Mesodermal cell (in vitro differentiated cells): ENCODE results near the gene AP5Z1.

ENCODE experiments used
- H3K27ac ChIP-seq: 2 replicates; pipeline ENCODE4 v1.7.0; 2013; ENCODE audit warnings: mild to moderate bottlenecking, low read depth, low read length, moderate library complexity; ENCODE audit not compliant: severe bottlenecking
- H3K36me3 ChIP-seq: 2 replicates; pipeline ENCODE4 v1.7.1; 2013; ENCODE audit warnings: mild to moderate bottlenecking, low read length, moderate library complexity; ENCODE audit not compliant: control insufficient read depth, insufficient read depth
- H3K4me1 ChIP-seq: one replicate; pipeline ENCODE4 v1.7.1; 2013; ENCODE audit warnings: mild to moderate bottlenecking, low read length; ENCODE audit not compliant: insufficient read depth, control insufficient read depth, poor library complexity, severe bottlenecking
- H3K4me3 ChIP-seq: 2 replicates; pipeline ENCODE4 v1.7.0; 2013; ENCODE audit warnings: low read length, control low read depth, mild to moderate bottlenecking; ENCODE audit not compliant: insufficient read depth, poor library complexity, severe bottlenecking; ENCODE audit errors: extremely low read depth
- H3K9me3 ChIP-seq: 2 replicates; pipeline ENCODE4 v1.7.1; 2013; ENCODE audit warnings: mild to moderate bottlenecking, low read length, moderate library complexity; ENCODE audit not compliant: control insufficient read depth
- WGBS, 2 experiments: methylation state at CpG; one replicate each; pipeline ENCODE4 v1.1.5; 2013; ENCODE audit warnings: missing lambda C conversion rate in 2 of 2; ENCODE audit not compliant: insufficient coverage in 2 of 2; 5-methylcytosine and 5-hydroxymethylcytosine counted together

Gene AP5Z1

DNA sequence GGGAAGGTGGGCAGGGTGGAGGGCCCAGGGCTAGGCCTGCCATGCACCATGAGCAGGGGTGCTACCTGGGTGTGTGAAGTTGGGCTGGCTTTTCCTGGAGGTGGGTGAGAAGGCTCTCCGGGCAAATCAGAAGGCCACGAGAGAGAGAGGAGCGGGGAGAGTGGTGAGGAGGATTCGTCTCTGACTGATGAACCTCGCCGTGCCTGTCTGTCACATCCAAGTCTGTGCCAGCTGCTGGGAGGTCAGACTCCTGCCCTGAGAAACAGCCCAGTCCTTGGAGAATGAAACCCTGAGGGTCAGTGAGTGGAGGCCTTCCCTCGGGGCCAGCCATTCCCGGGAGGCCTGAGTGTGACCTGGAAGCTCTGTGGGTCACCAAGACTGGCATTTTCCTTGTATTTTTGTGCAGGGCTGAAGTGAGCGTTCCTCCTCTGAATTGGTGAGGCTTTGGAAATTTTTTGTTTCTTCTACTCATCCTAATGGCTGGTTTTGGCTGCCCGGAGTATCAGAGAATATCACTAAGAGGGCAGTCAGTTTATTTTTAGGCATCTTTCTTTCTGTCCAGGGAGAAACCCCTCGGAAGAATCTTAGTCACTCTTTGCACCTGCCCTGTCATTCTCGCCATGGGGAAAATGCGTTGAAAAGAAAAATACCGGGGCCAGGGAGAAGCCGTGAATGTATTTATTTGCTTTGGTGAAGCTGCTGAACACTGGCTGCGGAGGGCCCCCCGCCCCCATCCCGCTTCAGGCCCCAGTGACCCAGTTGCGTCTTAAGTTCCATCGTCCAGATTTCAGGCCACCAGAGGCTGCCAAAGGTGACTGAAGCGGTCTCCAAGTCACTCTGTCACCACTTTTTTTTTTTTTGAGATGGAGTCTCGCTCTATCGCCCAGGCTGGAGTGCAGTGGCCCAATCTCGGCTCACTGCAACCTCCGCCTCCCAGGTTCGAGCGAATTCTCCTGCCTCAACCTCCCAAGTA, 6.5 kb upstream of the AP5Z1 start:
- Histone ChIP-seq H3K36me3 (peaks cover 57% of the 10 kb centered on the region), H3K9me3 (no peaks in the 10 kb centered on the region), H3K27ac (no peak overlapping the region), H3K4me3 (no peak overlapping the region), H3K4me1 (no peaks in the 10 kb centered on the region)
- 93% methylated on average over 19 to 23 of the region's 27 CpGs for WGBS, 2 experiments

DNA sequence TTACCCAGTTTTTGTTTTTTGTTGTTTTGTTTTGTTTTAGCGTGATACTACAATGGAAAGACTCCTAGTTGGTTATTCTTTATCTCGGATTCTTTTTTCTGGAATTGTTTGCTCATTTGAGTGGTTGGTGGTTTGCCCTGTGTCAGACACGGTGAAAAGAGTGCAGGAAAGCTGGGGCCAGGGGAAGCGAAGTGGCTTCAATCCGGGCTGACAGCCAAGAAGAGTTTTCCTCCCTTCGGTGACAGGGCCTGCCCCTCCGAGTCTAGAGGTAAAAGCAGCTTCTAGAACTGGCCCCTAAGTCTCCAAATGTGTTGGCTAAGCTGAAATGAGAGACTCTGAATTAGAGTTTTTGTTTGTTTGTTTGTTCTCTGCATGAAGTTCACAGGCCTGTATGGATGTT, 5.7 kb upstream of the AP5Z1 start:
- Histone ChIP-seq H3K4me1 (peaks cover 4% of the 10 kb centered on the region), H3K27ac (no peak overlapping the region), H3K9me3 (no peaks in the 10 kb centered on the region), H3K36me3 (peaks cover 49% of the 10 kb centered on the region), H3K4me3 (no peak overlapping the region)
- WGBS, 2 experiments: 87 to 93% methylated on average over 7 of the region's 7 CpGs

DNA sequence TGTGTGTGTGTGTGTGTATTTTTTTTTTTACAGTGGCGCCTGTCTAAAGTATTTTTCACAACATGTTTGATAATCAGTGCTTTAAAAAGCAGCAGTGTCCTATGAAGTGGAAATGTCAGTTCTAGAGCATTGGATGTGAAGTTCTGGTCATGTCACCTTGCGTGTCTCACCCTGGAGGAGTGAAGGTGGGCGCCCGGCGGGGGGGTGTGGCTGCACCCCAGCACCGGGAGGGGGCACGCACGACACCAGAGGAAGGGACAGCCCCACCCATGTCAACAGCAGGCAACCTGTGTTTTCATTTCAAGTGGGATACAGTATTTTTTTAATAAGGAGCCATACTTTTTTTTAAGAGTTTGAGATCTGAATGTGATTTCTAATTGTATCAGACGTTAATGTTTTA, 4.5 kb upstream of the AP5Z1 start:
- H3K4me1 ChIP-seq: peaks cover 4% of the 10 kb centered on the region
- H3K4me3 ChIP-seq: no peak overlapping the region
- peaks cover 39% of the 10 kb centered on the region for H3K36me3 ChIP-seq
- 100% methylated on average over 2 to 4 of the region's 9 CpGs for WGBS, 2 experiments
- no peak overlapping the region for H3K27ac ChIP-seq
- H3K9me3 ChIP-seq: no peaks in the 10 kb centered on the region

DNA sequence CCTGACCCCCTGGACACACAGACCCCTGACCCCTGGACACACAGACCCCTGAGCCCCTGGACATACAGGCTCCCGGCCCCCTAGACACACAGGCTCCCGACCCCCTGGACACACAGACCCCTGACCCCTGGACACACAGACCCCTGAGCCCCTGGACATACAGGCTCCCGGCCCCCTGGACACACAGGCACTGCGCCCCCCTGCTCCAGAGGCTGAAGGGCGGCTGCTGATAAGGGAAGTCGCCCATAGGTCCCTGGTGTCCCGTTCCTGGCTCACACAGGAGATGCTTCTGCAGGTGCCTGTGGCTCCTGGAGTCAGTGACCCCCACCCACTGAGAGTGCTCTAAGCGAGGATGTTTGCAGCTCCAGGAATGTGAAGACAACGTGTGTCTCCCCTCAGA, 3.7 kb upstream of the AP5Z1 start:
- 91 to 93% methylated on average over 6 to 8 of the region's 9 CpGs for WGBS, 2 experiments
- Histone ChIP-seq H3K36me3 (peaks cover 32% of the 10 kb centered on the region), H3K4me1 (peaks cover 4% of the 10 kb centered on the region)

DNA sequence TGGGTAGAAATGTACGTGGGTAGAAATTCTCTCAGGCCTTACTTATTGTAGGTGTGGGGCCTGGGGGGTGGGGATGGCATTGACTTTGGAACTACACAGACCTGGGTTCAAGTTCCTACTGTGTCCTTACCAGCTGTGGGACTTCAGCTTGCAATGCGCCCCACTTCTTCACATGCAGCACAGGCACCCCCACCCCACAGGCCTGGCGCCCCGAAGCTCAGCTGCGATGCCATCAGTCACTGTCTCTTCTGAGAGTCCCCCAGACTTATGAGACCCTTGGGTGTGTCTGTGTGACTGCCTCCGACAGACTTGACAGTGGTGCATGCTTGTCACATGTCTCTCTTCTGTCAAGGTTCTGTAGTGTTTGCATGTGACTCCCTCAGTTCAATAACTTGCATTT, 3.1 kb upstream of the AP5Z1 start:
- H3K27ac ChIP-seq: no peak overlapping the region
- WGBS, 2 experiments: 95 to 96% methylated on average over 5 of the region's 6 CpGs
- peaks cover 4% of the 10 kb centered on the region for H3K4me1 ChIP-seq
- H3K9me3 ChIP-seq: no peaks in the 10 kb centered on the region
- H3K36me3 ChIP-seq: peaks cover 31% of the 10 kb centered on the region
- H3K4me3 ChIP-seq: no peak overlapping the region

More for the DNA sequence above, 3.7 kb upstream of the AP5Z1 start:
- H3K9me3 ChIP-seq: no peaks in the 10 kb centered on the region
- H3K4me3 ChIP-seq: no peak overlapping the region
- H3K27ac ChIP-seq: no peak overlapping the region

DNA sequence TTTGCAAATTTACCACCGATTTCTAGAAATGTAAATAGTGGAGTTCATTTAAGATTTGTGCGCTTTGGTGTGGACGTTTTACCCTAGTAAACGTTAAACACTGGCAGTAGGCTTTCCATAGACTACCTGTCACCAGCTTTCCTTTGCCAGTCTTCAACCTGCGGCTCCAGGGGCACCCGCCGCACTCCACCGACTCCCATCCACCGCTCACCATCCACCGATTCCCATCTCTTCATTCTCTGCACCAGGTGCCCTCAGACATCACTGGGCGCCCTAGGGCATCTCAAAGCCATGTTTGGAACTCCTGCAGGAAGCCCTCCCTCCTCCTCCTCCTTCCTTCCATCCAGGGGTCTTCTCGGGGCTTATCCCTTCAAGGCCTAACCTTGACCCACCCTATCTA, 1.4 kb upstream of the AP5Z1 start:
- peaks cover 25% of the 10 kb centered on the region for H3K36me3 ChIP-seq
- H3K4me1 ChIP-seq: peaks cover 4% of the 10 kb centered on the region
- 94 to 95% methylated on average over 9 to 11 of the region's 12 CpGs for WGBS, 2 experiments
- H3K27ac ChIP-seq: no peak overlapping the region
- no peak overlapping the region for H3K4me3 ChIP-seq
- H3K9me3 ChIP-seq: no peaks in the 10 kb centered on the region

DNA sequence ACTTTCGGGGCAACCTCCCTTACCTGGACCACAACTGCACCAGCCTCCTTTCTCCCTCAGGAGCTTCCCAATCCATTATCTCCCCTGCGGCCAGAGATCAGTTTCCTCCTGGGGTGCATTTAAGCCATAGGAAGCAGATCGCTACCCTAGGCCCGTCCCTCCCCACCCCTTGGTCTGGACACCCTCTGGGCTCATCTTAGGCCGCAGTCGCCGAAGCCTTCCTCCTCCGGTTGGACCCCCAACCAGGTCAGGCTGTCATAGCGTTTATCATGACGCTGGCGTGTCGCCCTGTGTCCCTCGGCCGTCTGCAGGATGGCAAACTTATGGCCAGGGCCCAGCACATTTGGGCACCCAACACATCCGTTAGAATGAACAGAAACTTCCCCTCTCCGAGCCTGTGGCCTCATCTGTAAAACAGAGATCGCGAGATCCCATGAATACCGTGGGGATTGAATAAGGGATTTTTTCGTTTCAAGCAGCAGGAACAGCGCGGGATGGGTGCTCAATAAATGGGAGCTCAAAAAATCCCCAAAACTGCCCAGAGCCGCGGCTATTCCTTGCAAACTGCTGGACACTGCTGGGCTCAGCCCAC, 669 bp upstream of the AP5Z1 start:
- Histone ChIP-seq H3K9me3 (no peaks in the 10 kb centered on the region), H3K27ac (peak overlapping the region; percentile 92), H3K4me3 (peak overlapping the region; percentile 97), H3K4me1 (peaks cover 4% of the 10 kb centered on the region), H3K36me3 (peaks cover 22% of the 10 kb centered on the region)
- WGBS, 2 experiments: 48 to 53% methylated on average over 19 to 21 of the region's 24 CpGs

DNA sequence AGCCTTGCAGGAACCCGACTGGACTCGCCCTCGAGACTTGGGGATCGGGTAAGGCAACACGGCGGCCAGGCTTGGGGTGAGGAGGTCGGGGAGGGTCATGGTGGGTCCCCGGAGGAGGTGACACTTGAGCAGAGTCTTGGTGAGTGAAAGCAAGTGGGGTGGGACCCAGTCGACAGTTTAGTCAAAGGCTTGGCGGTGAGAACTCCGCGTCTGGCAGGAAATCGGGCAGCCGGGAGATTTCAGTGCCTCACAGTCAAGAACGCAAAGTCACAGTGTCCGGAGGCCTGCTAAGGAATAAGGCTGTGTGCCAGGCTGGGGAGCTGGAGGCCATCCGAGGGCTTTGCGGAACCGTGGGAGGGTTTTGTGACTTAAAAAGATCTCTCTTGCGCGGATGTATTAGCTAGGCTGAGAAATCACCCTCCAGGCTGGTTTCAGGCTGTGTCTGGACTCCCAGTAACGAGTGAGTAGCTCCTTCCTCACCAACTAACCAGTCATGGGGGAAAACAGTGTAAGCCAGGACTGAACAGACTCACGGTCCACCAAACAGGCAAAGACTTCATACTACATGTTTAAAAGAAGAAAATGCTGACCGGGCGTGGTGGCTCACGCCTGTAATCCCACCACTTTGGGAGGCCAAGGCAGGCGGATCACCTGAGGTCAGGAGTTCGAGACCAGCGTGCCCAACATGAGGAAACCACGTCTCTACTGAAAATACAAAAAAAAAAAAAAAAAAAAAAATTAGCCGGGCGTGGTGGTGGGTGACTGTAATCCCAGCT, 613 bp downstream of the AP5Z1 start:
- WGBS, 2 experiments: 20 to 23% methylated on average over 20 to 24 of the region's 32 CpGs
- Histone ChIP-seq H3K27ac (peak overlapping the region; percentile 92), H3K4me3 (peak overlapping the region; percentile 97), H3K4me1 (peaks cover 4% of the 10 kb centered on the region), H3K36me3 (peaks cover 31% of the 10 kb centered on the region), H3K9me3 (no peaks in the 10 kb centered on the region)

DNA sequence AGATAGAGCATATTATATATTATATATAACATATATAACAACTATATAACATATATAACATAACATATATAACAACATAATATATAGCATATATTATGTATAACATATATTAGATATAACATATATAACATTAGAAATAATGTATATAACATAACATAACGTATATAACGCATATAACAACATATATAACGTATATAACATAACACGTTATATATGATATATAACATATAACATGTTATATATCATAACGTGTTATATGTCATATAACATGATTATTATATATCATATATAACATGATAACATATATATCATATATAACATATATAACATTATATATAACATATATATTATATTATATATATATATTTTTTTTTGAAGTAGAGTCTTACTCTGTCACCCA, 3.7 kb downstream of the AP5Z1 start:
- Histone ChIP-seq H3K9me3 (no peaks in the 10 kb centered on the region), H3K4me1 (peaks cover 4% of the 10 kb centered on the region), H3K36me3 (peaks cover 48% of the 10 kb centered on the region), H3K27ac (no peak overlapping the region), H3K4me3 (no peak overlapping the region)
- no CpG with 5 or more reads among the region's 5 CpGs for WGBS, 2 experiments

DNA sequence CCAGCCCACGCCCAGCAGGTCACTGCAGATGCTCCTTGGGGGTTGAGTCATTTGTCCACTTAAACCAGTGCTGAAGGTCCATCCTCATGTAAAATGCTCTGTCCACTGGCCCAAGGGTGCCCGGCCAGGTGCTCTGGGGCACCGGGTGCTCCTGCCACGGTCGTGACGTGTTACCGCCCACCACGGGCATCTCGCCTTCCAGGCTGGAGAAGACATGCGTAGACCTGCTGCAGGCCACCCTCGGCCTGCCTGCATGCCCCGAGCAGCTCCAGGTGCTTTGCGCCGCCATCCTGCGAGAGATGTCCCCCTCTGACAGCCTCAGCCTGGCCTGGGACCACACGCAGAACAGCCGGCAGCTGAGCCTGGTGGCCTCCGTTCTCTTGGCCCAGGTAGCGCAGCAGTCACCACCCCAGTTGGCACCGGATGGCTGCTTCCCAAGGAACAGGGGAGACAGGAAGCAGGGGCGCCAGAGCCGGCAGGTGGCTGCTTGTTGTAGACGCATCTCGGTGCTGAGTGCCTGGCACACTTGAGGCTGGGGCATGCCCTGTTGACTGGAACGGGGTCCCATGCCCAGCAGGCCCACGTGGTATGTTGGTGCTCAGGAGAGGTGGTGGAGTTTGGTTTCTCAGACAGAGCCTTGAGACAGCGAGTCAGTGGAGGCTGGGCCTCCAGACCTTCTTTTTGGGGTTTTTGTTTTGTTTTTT, 6.1 kb downstream of the AP5Z1 start:
- WGBS, 2 experiments: 97 to 98% methylated on average over 25 to 27 of the region's 27 CpGs
- no peak overlapping the region for H3K27ac ChIP-seq
- no peaks in the 10 kb centered on the region for H3K4me1 ChIP-seq
- no peaks in the 10 kb centered on the region for H3K9me3 ChIP-seq
- H3K36me3 ChIP-seq: peaks cover 66% of the 10 kb centered on the region
- H3K4me3 ChIP-seq: no peak overlapping the region
